ENCODE data around the gene AATF. TPM values are rescaled to one million over a fixed set of nuclear protein-coding genes. Genes with fewer than 3 reads are reported as not detected.

The AATF gene
- total RNA-seq, 5 donors from 2014 or later (not counting 1 experiment from before 2014, with no cell fraction given), result 52.5 to 65.0 (median 59.7) TPM

DNA sequence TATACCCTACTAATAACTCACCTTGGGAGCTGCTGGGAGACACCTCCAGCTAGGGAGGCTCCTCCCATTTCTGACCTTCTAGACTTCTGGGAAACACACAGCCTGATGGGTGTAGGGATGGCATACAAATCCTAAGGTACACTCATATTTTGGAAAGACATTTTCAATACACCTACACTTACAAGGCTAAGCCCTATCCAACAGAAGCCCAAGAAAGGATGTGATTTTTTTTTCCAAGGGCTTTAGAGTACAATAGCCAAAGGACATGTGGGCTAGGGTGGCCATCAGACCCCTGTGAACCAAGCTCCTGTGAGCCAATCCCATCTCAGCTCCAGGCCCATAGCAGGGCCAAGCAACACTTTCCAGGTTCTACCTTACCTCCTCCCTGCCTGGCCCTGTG lies 143.9 kb downstream of the AATF start:
- ATAC-seq (replicated peaks in 1 of 4) (no peak), DNase-seq (no peak)
- Histone ChIP-seq H3K4me1 (ENCODE audit: control insufficient read depth in 1 of 2, extremely low read depth in 1 of 2, insufficient read depth in 2 of 2, low read length in 2 of 2) (peaks cover 27 to 34% of the 10 kb centered on the region in 2 experiments), H3K27ac (ENCODE audit: low read length) (no peak overlapping the region), H3K4me3 (ENCODE audit: control insufficient read depth in 1 of 2, extremely low read depth in 1 of 2, low read length in 1 of 2) (no peak overlapping the region), H3K36me3 (ENCODE audit: control insufficient read depth in 2 of 2, extremely low read depth in 1 of 2, insufficient read depth in 1 of 2, low read length in 1 of 2) (peaks cover 11 to 24% of the 10 kb centered on the region in 2 donors), H3K9me3 (no peaks in the 10 kb centered on the region), H3K27me3 (replicated peaks in 1 of 2; ENCODE audit: control insufficient read depth in 2 of 2, extremely low read depth in 1 of 2, insufficient read depth in 2 of 2, low read length in 1 of 2) (no peaks in the 10 kb centered on the region)
- no peaks in the 10 kb centered on the region for H3K9me3 Mint-ChIP-seq
- ChIA-PET POLR2A (no interaction called here), CTCF (no interaction called here)
- H3K4me1 Mint-ChIP-seq, result peaks cover 36 to 45% (median 37%) of the 10 kb centered on the region in 3 donors
- H3K27ac Mint-ChIP-seq, result no peak overlapping the region
- H3K36me3 Mint-ChIP-seq, result peaks cover 31% of the 10 kb centered on the region
- H3K4me3 Mint-ChIP-seq, result no peak overlapping the region
- H3K27me3 Mint-ChIP-seq, result no peaks in the 10 kb centered on the region

DNA sequence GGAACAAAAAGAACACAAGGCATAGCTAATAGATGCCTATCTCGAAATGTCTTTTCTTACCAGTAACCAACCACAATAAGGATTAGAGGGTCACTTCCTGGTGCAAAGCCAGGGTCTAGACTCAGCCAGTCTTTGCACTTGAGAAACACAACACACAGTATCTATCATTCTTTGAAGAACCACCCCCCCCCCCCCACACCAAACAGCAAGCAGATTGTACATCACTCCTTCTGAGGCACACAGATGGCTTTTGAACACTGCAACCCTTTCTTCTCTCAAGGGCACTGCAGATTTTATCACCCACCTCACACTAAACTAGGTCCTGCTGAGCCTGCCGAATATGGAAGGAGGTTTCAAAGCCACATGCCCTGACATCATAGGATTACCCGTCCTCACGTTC lies 145.6 kb downstream of the AATF start:
- Mint-ChIP-seq H3K36me3 (peaks cover 32% of the 10 kb centered on the region), H3K27me3 (no peaks in the 10 kb centered on the region), H3K4me1 (peaks cover 19 to 28% (median 21%) of the 10 kb centered on the region in 3 donors), H3K4me3 (no peak overlapping the region), H3K9me3 (no peaks in the 10 kb centered on the region), H3K27ac (no peak overlapping the region)
- no peak overlapping the region for H3K4me3 ChIP-seq (ENCODE audit: control insufficient read depth in 1 of 2, extremely low read depth in 1 of 2, low read length in 1 of 2)
- no peaks in the 10 kb centered on the region for H3K9me3 ChIP-seq
- peaks cover 12 to 17% of the 10 kb centered on the region in 2 experiments for H3K4me1 ChIP-seq (ENCODE audit: control insufficient read depth in 1 of 2, extremely low read depth in 1 of 2, insufficient read depth in 2 of 2, low read length in 2 of 2)
- 46% methylated on average over 4 of the region's 4 CpGs for WGBS (ENCODE audit: insufficient coverage)
- ChIA-PET CTCF (no interaction called here), POLR2A (no interaction called here)
- ATAC-seq (replicated peaks in 1 of 4) (no peak), DNase-seq (peak in 1 of 35 experiments; percentile 8)
- no peaks in the 10 kb centered on the region for H3K27me3 ChIP-seq (replicated peaks in 1 of 2; ENCODE audit: control insufficient read depth in 2 of 2, extremely low read depth in 1 of 2, insufficient read depth in 2 of 2, low read length in 1 of 2)
- peaks cover 11 to 25% of the 10 kb centered on the region in 2 donors for H3K36me3 ChIP-seq (ENCODE audit: control insufficient read depth in 2 of 2, extremely low read depth in 1 of 2, insufficient read depth in 1 of 2, low read length in 1 of 2)
- no peak overlapping the region for H3K27ac ChIP-seq (ENCODE audit: low read length)

DNA sequence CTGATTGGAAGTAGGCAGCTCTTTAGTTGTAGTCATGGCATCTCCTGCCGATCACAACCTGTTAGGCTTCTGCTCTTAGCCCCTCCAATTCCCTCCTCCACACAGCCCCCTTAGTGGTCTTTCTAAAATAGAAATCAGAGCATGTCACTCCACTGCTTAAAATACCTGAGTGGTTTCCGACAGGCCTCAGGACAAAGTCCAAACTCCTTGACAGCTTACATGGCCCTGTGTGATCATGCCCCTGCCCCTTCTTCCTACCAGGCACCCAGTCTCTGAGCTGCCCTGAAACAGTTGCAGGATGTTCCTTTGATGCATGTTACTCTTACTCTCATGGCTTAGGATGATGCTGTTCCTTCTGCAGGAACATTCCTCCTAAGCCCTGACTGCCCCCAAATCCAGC lies 147.3 kb downstream of the AATF start:
- Mint-ChIP-seq H3K27ac (no peak overlapping the region), H3K4me1 (peaks cover 2 to 11% (median 4%) of the 10 kb centered on the region in 3 donors), H3K36me3 (peaks cover 32% of the 10 kb centered on the region), H3K27me3 (no peaks in the 10 kb centered on the region), H3K9me3 (no peaks in the 10 kb centered on the region), H3K4me3 (no peak overlapping the region)
- DNase-seq, result no peak
- POLR2A ChIA-PET, result no interaction called here
- Histone ChIP-seq H3K9me3 (no peaks in the 10 kb centered on the region), H3K4me1 (ENCODE audit: control insufficient read depth in 1 of 2, extremely low read depth in 1 of 2, insufficient read depth in 2 of 2, low read length in 2 of 2) (peaks cover 0 to under 1% of the 10 kb centered on the region in 2 experiments), H3K27ac (ENCODE audit: low read length) (no peak overlapping the region), H3K4me3 (ENCODE audit: control insufficient read depth in 1 of 2, extremely low read depth in 1 of 2, low read length in 1 of 2) (no peak overlapping the region), H3K27me3 (replicated peaks in 1 of 2; ENCODE audit: control insufficient read depth in 2 of 2, extremely low read depth in 1 of 2, insufficient read depth in 2 of 2, low read length in 1 of 2) (no peaks in the 10 kb centered on the region), H3K36me3 (ENCODE audit: control insufficient read depth in 2 of 2, extremely low read depth in 1 of 2, insufficient read depth in 1 of 2, low read length in 1 of 2) (peaks cover 11 to 25% of the 10 kb centered on the region in 2 donors)
- WGBS (ENCODE audit: insufficient coverage), result 100% methylated on average over 1 of the region's 2 CpGs
- CTCF ChIA-PET, result no interaction called here
- ATAC-seq (replicated peaks in 1 of 4), result no peak

DNA sequence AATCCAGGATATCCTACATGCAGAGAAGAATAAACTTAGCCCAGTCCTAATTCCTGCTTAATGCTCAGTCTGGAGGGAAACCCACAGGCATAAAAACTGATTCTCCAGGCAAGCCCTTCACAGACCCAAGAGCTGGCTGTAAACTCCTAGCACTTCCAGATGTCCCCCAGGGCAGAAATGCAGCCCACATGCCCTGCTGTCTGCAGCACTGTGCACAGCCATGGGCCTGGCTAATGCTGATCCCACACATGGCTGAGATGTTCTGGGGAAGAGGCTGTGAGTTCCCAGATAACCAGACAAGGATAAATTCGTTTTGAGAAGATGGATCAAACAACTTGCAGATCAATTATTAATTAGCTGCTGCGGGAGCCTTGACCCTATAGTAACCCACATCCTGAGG lies 148.4 kb downstream of the AATF start:
- Mint-ChIP-seq H3K27ac (no peak overlapping the region), H3K27me3 (no peaks in the 10 kb centered on the region), H3K4me3 (no peak overlapping the region), H3K9me3 (no peaks in the 10 kb centered on the region), H3K4me1 (peaks cover 0 to 8% (median 1%) of the 10 kb centered on the region in 3 donors), H3K36me3 (peaks cover 37% of the 10 kb centered on the region)
- no CpG with 5 or more reads among the region's 2 CpGs for WGBS (ENCODE audit: insufficient coverage)
- ATAC-seq (replicated peaks in 1 of 4) (no peak), DNase-seq (no peak)
- Histone ChIP-seq H3K4me3 (ENCODE audit: control insufficient read depth in 1 of 2, extremely low read depth in 1 of 2, low read length in 1 of 2) (no peak overlapping the region), H3K27ac (ENCODE audit: low read length) (no peak overlapping the region), H3K36me3 (ENCODE audit: control insufficient read depth in 2 of 2, extremely low read depth in 1 of 2, insufficient read depth in 1 of 2, low read length in 1 of 2) (peaks cover 11 to 25% of the 10 kb centered on the region in 2 donors), H3K9me3 (no peaks in the 10 kb centered on the region), H3K4me1 (ENCODE audit: control insufficient read depth in 1 of 2, extremely low read depth in 1 of 2, insufficient read depth in 2 of 2, low read length in 2 of 2) (no peaks in the 10 kb centered on the region), H3K27me3 (replicated peaks in 1 of 2; ENCODE audit: control insufficient read depth in 2 of 2, extremely low read depth in 1 of 2, insufficient read depth in 2 of 2, low read length in 1 of 2) (no peaks in the 10 kb centered on the region)
- ChIA-PET CTCF (interaction anchor here in 1 of 2 donors (0.6 kb wide), 1 partner anchor 129 kb away, joined by 5 read pairs; no protein-coding TSS in a partner anchor), POLR2A (no interaction called here)

DNA sequence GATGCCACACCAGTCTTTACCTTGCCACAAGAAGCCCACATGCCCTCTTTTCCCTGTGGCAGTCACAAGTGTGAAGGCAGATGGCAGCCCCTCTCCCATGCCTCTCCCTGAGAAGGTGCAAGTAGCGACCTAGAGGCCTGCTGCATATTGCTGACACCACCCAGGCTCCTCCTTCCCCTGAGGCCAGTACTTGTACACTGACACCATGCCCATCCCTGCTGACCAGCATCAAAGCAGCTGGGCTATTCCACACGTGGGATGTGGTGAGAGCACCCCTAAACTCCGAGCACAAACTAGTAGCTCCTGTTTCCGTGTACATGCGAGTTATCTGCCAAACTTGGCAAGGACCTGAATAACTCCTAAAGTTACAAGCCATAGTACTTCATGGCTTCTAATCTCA lies 149.4 kb downstream of the AATF start:
- ChIA-PET CTCF (no interaction called here), POLR2A (no interaction called here)
- Mint-ChIP-seq H3K4me1 (peaks cover 0 to 4% (median 1%) of the 10 kb centered on the region in 3 donors), H3K9me3 (no peaks in the 10 kb centered on the region), H3K27me3 (no peaks in the 10 kb centered on the region), H3K27ac (no peak overlapping the region), H3K4me3 (no peak overlapping the region), H3K36me3 (peaks cover 37% of the 10 kb centered on the region)
- H3K9me3 ChIP-seq, result no peaks in the 10 kb centered on the region
- no peak for DNase-seq
- no peaks in the 10 kb centered on the region for H3K4me1 ChIP-seq (ENCODE audit: control insufficient read depth in 1 of 2, extremely low read depth in 1 of 2, insufficient read depth in 2 of 2, low read length in 2 of 2)
- H3K27me3 ChIP-seq (replicated peaks in 1 of 2; ENCODE audit: control insufficient read depth in 2 of 2, extremely low read depth in 1 of 2, insufficient read depth in 2 of 2, low read length in 1 of 2), result no peaks in the 10 kb centered on the region
- no peak for ATAC-seq (replicated peaks in 1 of 4)
- no peak overlapping the region for H3K27ac ChIP-seq (ENCODE audit: low read length)
- 83% methylated on average over 3 of the region's 5 CpGs for WGBS (ENCODE audit: insufficient coverage)
- H3K36me3 ChIP-seq (ENCODE audit: control insufficient read depth in 2 of 2, extremely low read depth in 1 of 2, insufficient read depth in 1 of 2, low read length in 1 of 2), result peaks cover 11 to 29% of the 10 kb centered on the region in 2 donors
- H3K4me3 ChIP-seq (ENCODE audit: control insufficient read depth in 1 of 2, extremely low read depth in 1 of 2, low read length in 1 of 2), result no peak overlapping the region

DNA sequence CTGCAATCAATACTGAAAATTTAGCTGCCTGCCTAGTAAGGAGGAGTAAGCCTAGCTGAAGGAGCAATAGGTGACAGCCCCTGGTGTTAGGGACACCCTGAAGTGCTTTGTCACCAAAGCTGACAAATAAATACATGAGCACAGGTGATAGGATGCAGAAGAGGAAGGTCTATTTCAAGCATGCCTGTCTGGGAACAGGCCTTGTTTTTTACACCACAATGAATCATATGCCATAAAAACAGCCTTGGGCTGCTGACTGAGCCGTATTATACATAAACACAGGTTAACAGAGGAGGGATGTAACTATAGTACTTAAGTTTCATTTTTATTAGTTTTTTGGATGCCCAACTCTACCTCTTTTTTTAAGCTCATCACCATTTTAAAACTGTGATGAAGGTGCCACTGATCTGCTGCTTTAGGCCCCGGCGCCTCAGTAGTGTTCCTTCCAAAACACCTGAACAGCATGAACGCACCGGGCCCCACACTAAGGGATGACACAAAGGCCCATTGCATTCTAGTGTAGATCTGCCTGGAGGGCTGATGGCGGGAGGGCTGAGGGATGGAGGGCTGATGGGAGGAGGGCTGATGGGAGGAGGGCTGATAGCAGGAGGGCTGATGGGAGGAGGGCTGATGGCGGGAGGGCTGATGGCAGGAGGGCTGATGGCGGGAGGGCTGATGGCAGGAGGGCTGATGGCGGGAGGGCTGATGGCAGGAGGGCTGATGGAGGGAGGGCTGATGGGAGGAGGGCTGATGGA lies 150.3 kb downstream of the AATF start:
- H3K9me3 ChIP-seq, result no peaks in the 10 kb centered on the region
- H3K36me3 ChIP-seq (ENCODE audit: control insufficient read depth in 2 of 2, extremely low read depth in 1 of 2, insufficient read depth in 1 of 2, low read length in 1 of 2), result peaks cover 11 to 29% of the 10 kb centered on the region in 2 donors
- no peak overlapping the region for H3K27ac ChIP-seq (ENCODE audit: low read length)
- WGBS (ENCODE audit: insufficient coverage), result 95% methylated on average over 8 of the region's 9 CpGs
- ChIA-PET CTCF (no interaction called here), POLR2A (no interaction called here)
- Mint-ChIP-seq H3K4me3 (no peak overlapping the region), H3K36me3 (peaks cover 35% of the 10 kb centered on the region), H3K27me3 (no peaks in the 10 kb centered on the region), H3K9me3 (no peaks in the 10 kb centered on the region), H3K27ac (no peak overlapping the region), H3K4me1 (peaks cover 0 to 4% (median 1%) of the 10 kb centered on the region in 3 donors)
- no peak overlapping the region for H3K4me3 ChIP-seq (ENCODE audit: control insufficient read depth in 1 of 2, extremely low read depth in 1 of 2, low read length in 1 of 2)
- H3K4me1 ChIP-seq (ENCODE audit: control insufficient read depth in 1 of 2, extremely low read depth in 1 of 2, insufficient read depth in 2 of 2, low read length in 2 of 2), result no peaks in the 10 kb centered on the region
- ATAC-seq (replicated peaks in 1 of 4) (no peak), DNase-seq (no peak)
- no peaks in the 10 kb centered on the region for H3K27me3 ChIP-seq (replicated peaks in 1 of 2; ENCODE audit: control insufficient read depth in 2 of 2, extremely low read depth in 1 of 2, insufficient read depth in 2 of 2, low read length in 1 of 2)

Data from T-cell (primary cell).